Stimulated activated memory B cell treated with anti-CD40 and anti-IgM and Interleukin-4, amounts not matched to agents 10 μg/mL and 1 μg/mL and 100 μg/mL, for 72 hours (primary cell): Measurements from ENCODE around the gene PAPPA.

Experiments used
- ATAC-seq: fragments of 150-1000 bp; cut with Tn5 transposase; 2 replicates; pipeline ENCODE4 v1.10.0; 2021
- H3K27ac Mint-ChIP-seq: one replicate; pipeline ENCODE4 v1.8.0; 2022; ENCODE audit warnings: mild to moderate bottlenecking, mixed read lengths
- H3K27me3 Mint-ChIP-seq: one replicate; pipeline ENCODE4 v1.8.0; 2022; ENCODE audit warnings: mixed read lengths
- H3K36me3 Mint-ChIP-seq: one replicate; pipeline ENCODE4 v1.8.0; 2022; ENCODE audit warnings: mixed read lengths
- H3K4me1 Mint-ChIP-seq: one replicate; pipeline ENCODE4 v1.8.0; 2022; ENCODE audit warnings: mixed read lengths
- H3K4me3 Mint-ChIP-seq: one replicate; pipeline ENCODE4 v1.8.0; 2022; ENCODE audit warnings: mild to moderate bottlenecking, moderate library complexity, mixed read lengths
- H3K9me3 Mint-ChIP-seq: one replicate; pipeline ENCODE4 v1.8.0; 2022; ENCODE audit warnings: mixed read lengths

The PAPPA gene

GRCh38 chr9:116157436-116158138 lies 4.0 kb downstream of the PAPPA start:
- H3K4me1 Mint-ChIP-seq: peaks cover 21% of the 10 kb centered on the region
- H3K27me3 Mint-ChIP-seq: peaks cover 75% of the 10 kb centered on the region
- no peak overlapping the region for H3K4me3 Mint-ChIP-seq
- H3K9me3 Mint-ChIP-seq: peaks cover 3% of the 10 kb centered on the region
- no peak overlapping the region for H3K27ac Mint-ChIP-seq
- no peak for ATAC-seq
- no peaks in the 10 kb centered on the region for H3K36me3 Mint-ChIP-seq

GRCh38 chr9:116160676-116161571 lies 7.3 kb downstream of the PAPPA start:
- Mint-ChIP-seq H3K4me3 (no peak overlapping the region), H3K9me3 (peaks cover 7% of the 10 kb centered on the region), H3K36me3 (no peaks in the 10 kb centered on the region), H3K27me3 (peaks cover 45% of the 10 kb centered on the region), H3K4me1 (no peaks in the 10 kb centered on the region), H3K27ac (no peak overlapping the region)
- ATAC-seq: no peak

GRCh38 chr9:116162241-116162781 lies 8.7 kb downstream of the PAPPA start:
- Mint-ChIP-seq H3K4me3 (no peak overlapping the region), H3K9me3 (peaks cover 7% of the 10 kb centered on the region), H3K27me3 (peaks cover 31% of the 10 kb centered on the region), H3K27ac (no peak overlapping the region), H3K36me3 (no peaks in the 10 kb centered on the region), H3K4me1 (no peaks in the 10 kb centered on the region)
- ATAC-seq: no peak

GRCh38 chr9:116163293-116164055 lies 9.9 kb downstream of the PAPPA start:
- Mint-ChIP-seq H3K36me3 (no peaks in the 10 kb centered on the region), H3K27me3 (peaks cover 20% of the 10 kb centered on the region), H3K27ac (no peak overlapping the region), H3K4me3 (no peak overlapping the region), H3K9me3 (peaks cover 7% of the 10 kb centered on the region), H3K4me1 (no peaks in the 10 kb centered on the region)
- no peak for ATAC-seq

GRCh38 chr9:116165912-116166311 lies 12.3 kb downstream of the PAPPA start:
- no peaks in the 10 kb centered on the region for H3K36me3 Mint-ChIP-seq
- no peaks in the 10 kb centered on the region for H3K4me1 Mint-ChIP-seq
- no peak overlapping the region for H3K4me3 Mint-ChIP-seq
- H3K9me3 Mint-ChIP-seq: peaks cover 12% of the 10 kb centered on the region
- H3K27me3 Mint-ChIP-seq: peaks cover 9% of the 10 kb centered on the region
- no peak for ATAC-seq
- H3K27ac Mint-ChIP-seq: no peak overlapping the region

GRCh38 chr9:116166713-116167112 lies 13.1 kb downstream of the PAPPA start:
- Mint-ChIP-seq H3K9me3 (peaks cover 12% of the 10 kb centered on the region), H3K27ac (no peak overlapping the region), H3K27me3 (peaks cover 2% of the 10 kb centered on the region), H3K36me3 (no peaks in the 10 kb centered on the region), H3K4me3 (no peak overlapping the region), H3K4me1 (no peaks in the 10 kb centered on the region)
- no peak for ATAC-seq

- no peak overlapping the region for H3K27ac Mint-ChIP-seq
- no peaks in the 10 kb centered on the region for H3K27me3 Mint-ChIP-seq
- H3K4me3 Mint-ChIP-seq: no peak overlapping the region
- no peak for ATAC-seq
- H3K36me3 Mint-ChIP-seq: no peaks in the 10 kb centered on the region
- peaks cover 8% of the 10 kb centered on the region for H3K9me3 Mint-ChIP-seq
- no peaks in the 10 kb centered on the region for H3K4me1 Mint-ChIP-seq
Observed at GRCh38 chr9:116168231-116168630, 14.6 kb downstream of the PAPPA start.

GRCh38 chr9:116172216-116172615 lies 18.6 kb downstream of the PAPPA start:
- H3K36me3 Mint-ChIP-seq: no peaks in the 10 kb centered on the region
- H3K4me3 Mint-ChIP-seq: no peak overlapping the region
- no peak for ATAC-seq
- H3K27ac Mint-ChIP-seq: no peak overlapping the region
- peaks cover 4% of the 10 kb centered on the region for H3K9me3 Mint-ChIP-seq
- H3K4me1 Mint-ChIP-seq: no peaks in the 10 kb centered on the region
- H3K27me3 Mint-ChIP-seq: no peaks in the 10 kb centered on the region

- H3K4me1 Mint-ChIP-seq: no peaks in the 10 kb centered on the region
- ATAC-seq: no peak
- H3K27me3 Mint-ChIP-seq: no peaks in the 10 kb centered on the region
- H3K9me3 Mint-ChIP-seq: peaks cover 4% of the 10 kb centered on the region
- H3K27ac Mint-ChIP-seq: no peak overlapping the region
- no peaks in the 10 kb centered on the region for H3K36me3 Mint-ChIP-seq
- H3K4me3 Mint-ChIP-seq: no peak overlapping the region
Observed at GRCh38 chr9:116174347-116174746, 20.8 kb downstream of the PAPPA start.

GRCh38 chr9:116175614-116176013 lies 22.0 kb downstream of the PAPPA start:
- peaks cover 1% of the 10 kb centered on the region for H3K9me3 Mint-ChIP-seq
- H3K27ac Mint-ChIP-seq: no peak overlapping the region
- ATAC-seq: no peak
- no peaks in the 10 kb centered on the region for H3K27me3 Mint-ChIP-seq
- H3K4me3 Mint-ChIP-seq: no peak overlapping the region
- H3K4me1 Mint-ChIP-seq: no peaks in the 10 kb centered on the region
- H3K36me3 Mint-ChIP-seq: no peaks in the 10 kb centered on the region

- H3K9me3 Mint-ChIP-seq: no peaks in the 10 kb centered on the region
- H3K4me3 Mint-ChIP-seq: no peak overlapping the region
- H3K27ac Mint-ChIP-seq: no peak overlapping the region
- H3K27me3 Mint-ChIP-seq: no peaks in the 10 kb centered on the region
- H3K4me1 Mint-ChIP-seq: no peaks in the 10 kb centered on the region
- no peaks in the 10 kb centered on the region for H3K36me3 Mint-ChIP-seq
- ATAC-seq: no peak
Observed at GRCh38 chr9:116178481-116179211, 25.1 kb downstream of the PAPPA start.

- Mint-ChIP-seq H3K27ac (no peak overlapping the region), H3K27me3 (no peaks in the 10 kb centered on the region), H3K36me3 (no peaks in the 10 kb centered on the region), H3K9me3 (no peaks in the 10 kb centered on the region), H3K4me3 (no peak overlapping the region), H3K4me1 (no peaks in the 10 kb centered on the region)
- no peak for ATAC-seq
Observed at GRCh38 chr9:116179568-116179967, 26.0 kb downstream of the PAPPA start.

GRCh38 chr9:116181853-116182610 lies 28.4 kb downstream of the PAPPA start:
- H3K4me1 Mint-ChIP-seq: no peaks in the 10 kb centered on the region
- H3K9me3 Mint-ChIP-seq: no peaks in the 10 kb centered on the region
- H3K27me3 Mint-ChIP-seq: no peaks in the 10 kb centered on the region
- H3K27ac Mint-ChIP-seq: no peak overlapping the region
- peak; percentile 25 for ATAC-seq
- no peaks in the 10 kb centered on the region for H3K36me3 Mint-ChIP-seq
- no peak overlapping the region for H3K4me3 Mint-ChIP-seq

GRCh38 chr9:116182876-116183275 lies 29.3 kb downstream of the PAPPA start:
- Mint-ChIP-seq H3K4me1 (no peaks in the 10 kb centered on the region), H3K27ac (no peak overlapping the region)

More at GRCh38 chr9:116182876-116183275, 29.3 kb downstream of the PAPPA start:
- no peaks in the 10 kb centered on the region for H3K36me3 Mint-ChIP-seq
- H3K27me3 Mint-ChIP-seq: no peaks in the 10 kb centered on the region
- ATAC-seq: no peak
- H3K9me3 Mint-ChIP-seq: no peaks in the 10 kb centered on the region
- H3K4me3 Mint-ChIP-seq: no peak overlapping the region
